ENCODE measurements around the gene LIPK. TPM values are rescaled to one million over a fixed set of nuclear protein-coding genes. Genes with fewer than 3 reads are reported as not detected.

Gene LIPK
- polyA plus RNA-seq, 1 donor (not counting 4 experiments of a cell fraction or from before 2014, with no cell fraction given), result 0.56 TPM

GRCh38 chr10:88787463-88787862 is 81.4 kb downstream of the LIPK start:
- Histone ChIP-seq H3K4me2 (ENCODE audit: control insufficient read depth, extremely low read depth, insufficient read depth, low read depth, low read length) (no peak overlapping the region), H4K20me1 (ENCODE audit: control insufficient read depth, extremely low read depth, insufficient read depth, low read length) (no peaks in the 10 kb centered on the region), H2AFZ (ENCODE audit: control insufficient read depth, low read length) (no peak overlapping the region), H3K9ac (ENCODE audit: control insufficient read depth, extremely low read depth, insufficient read depth, low read length) (no peak overlapping the region), H3K9me1 (ENCODE audit: control insufficient read depth, extremely low read depth, insufficient read depth, low read length) (no peaks in the 10 kb centered on the region), H3K4me1 (ENCODE audit: control insufficient read depth, extremely low read depth, insufficient read depth, low read length) (no peaks in the 10 kb centered on the region), H3K4me3 (ENCODE audit: control insufficient read depth in 2 of 3, extremely low read depth in 1 of 3, insufficient read depth in 2 of 3, low read depth in 1 of 3, low read length in 3 of 3) (no peak overlapping the region), H3K79me2 (ENCODE audit: control insufficient read depth, insufficient read depth, low read length) (no peaks in the 10 kb centered on the region), H3K36me3 (ENCODE audit: control insufficient read depth in 2 of 2, extremely low read depth in 1 of 2, insufficient read depth in 2 of 2, low read length in 2 of 2) (no peaks in the 10 kb centered on the region), H3K9me3 (ENCODE audit: control insufficient read depth, low read depth, low read length) (no peaks in the 10 kb centered on the region), H3K27me3 (ENCODE audit: control insufficient read depth, extremely low read depth, insufficient read depth, low read length) (no peaks in the 10 kb centered on the region), H3K27ac (ENCODE audit: control insufficient read depth, insufficient read depth, low read length) (no peak overlapping the region)
- no peak for FAIRE-seq
- DNase-seq (ENCODE audit: low read depth, low spot score), result no peak
- no peak for TF ChIP-seq EZH2 (IDR thresholded peaks at IDR 0.05; ENCODE audit: low read length)
- TF ChIP-seq, protein P1, sequence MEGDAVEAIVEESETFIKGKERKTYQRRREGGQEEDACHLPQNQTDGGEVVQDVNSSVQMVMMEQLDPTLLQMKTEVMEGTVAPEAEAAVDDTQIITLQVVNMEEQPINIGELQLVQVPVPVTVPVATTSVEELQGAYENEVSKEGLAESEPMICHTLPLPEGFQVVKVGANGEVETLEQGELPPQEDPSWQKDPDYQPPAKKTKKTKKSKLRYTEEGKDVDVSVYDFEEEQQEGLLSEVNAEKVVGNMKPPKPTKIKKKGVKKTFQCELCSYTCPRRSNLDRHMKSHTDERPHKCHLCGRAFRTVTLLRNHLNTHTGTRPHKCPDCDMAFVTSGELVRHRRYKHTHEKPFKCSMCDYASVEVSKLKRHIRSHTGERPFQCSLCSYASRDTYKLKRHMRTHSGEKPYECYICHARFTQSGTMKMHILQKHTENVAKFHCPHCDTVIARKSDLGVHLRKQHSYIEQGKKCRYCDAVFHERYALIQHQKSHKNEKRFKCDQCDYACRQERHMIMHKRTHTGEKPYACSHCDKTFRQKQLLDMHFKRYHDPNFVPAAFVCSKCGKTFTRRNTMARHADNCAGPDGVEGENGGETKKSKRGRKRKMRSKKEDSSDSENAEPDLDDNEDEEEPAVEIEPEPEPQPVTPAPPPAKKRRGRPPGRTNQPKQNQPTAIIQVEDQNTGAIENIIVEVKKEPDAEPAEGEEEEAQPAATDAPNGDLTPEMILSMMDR (optimal IDR thresholded peaks at IDR 0.05 in 1 of 3, IDR thresholded peaks at IDR 0.05 in 1 of 3, conservative IDR thresholded peaks at IDR 0.05 in 1 of 3; ENCODE audit: extremely low read depth in 1 of 3, insufficient read depth in 2 of 3, low read length in 3 of 3), result no peak
- dilution Hi-C loops (cut with MboI; ENCODE audit: extremely low pct_ligation_motif_present, low sequenced_read_pairs), result no loop called here

GRCh38 chr10:88788924-88789323 is 82.9 kb downstream of the LIPK start:
- H3K4me1 ChIP-seq (ENCODE audit: control insufficient read depth, extremely low read depth, insufficient read depth, low read length), result peaks cover 4% of the 10 kb centered on the region
- no peak overlapping the region for H3K9ac ChIP-seq (ENCODE audit: control insufficient read depth, extremely low read depth, insufficient read depth, low read length)
- H4K20me1 ChIP-seq (ENCODE audit: control insufficient read depth, extremely low read depth, insufficient read depth, low read length), result no peaks in the 10 kb centered on the region
- no peak for FAIRE-seq
- H3K27ac ChIP-seq (ENCODE audit: control insufficient read depth, insufficient read depth, low read length), result no peak overlapping the region
- no peaks in the 10 kb centered on the region for H3K36me3 ChIP-seq (ENCODE audit: control insufficient read depth in 2 of 2, extremely low read depth in 1 of 2, insufficient read depth in 2 of 2, low read length in 2 of 2)
- TF ChIP-seq EZH2 (IDR thresholded peaks at IDR 0.05; ENCODE audit: low read length), result no peak
- TF ChIP-seq, protein P1 (optimal IDR thresholded peaks at IDR 0.05 in 1 of 3, IDR thresholded peaks at IDR 0.05 in 1 of 3, conservative IDR thresholded peaks at IDR 0.05 in 1 of 3; ENCODE audit: extremely low read depth in 1 of 3, insufficient read depth in 2 of 3, low read length in 3 of 3), result no peak
- dilution Hi-C loops (cut with MboI; ENCODE audit: extremely low pct_ligation_motif_present, low sequenced_read_pairs), result no loop called here
- H3K9me1 ChIP-seq (ENCODE audit: control insufficient read depth, extremely low read depth, insufficient read depth, low read length), result no peaks in the 10 kb centered on the region
- H3K79me2 ChIP-seq (ENCODE audit: control insufficient read depth, insufficient read depth, low read length), result no peaks in the 10 kb centered on the region
- DNase-seq (ENCODE audit: low read depth, low spot score), result no peak
- H3K9me3 ChIP-seq (ENCODE audit: control insufficient read depth, low read depth, low read length), result no peaks in the 10 kb centered on the region
- no peaks in the 10 kb centered on the region for H3K27me3 ChIP-seq (ENCODE audit: control insufficient read depth, extremely low read depth, insufficient read depth, low read length)
- no peak overlapping the region for H3K4me3 ChIP-seq (ENCODE audit: control insufficient read depth in 2 of 3, extremely low read depth in 1 of 3, insufficient read depth in 2 of 3, low read depth in 1 of 3, low read length in 3 of 3)
- H3K4me2 ChIP-seq (ENCODE audit: control insufficient read depth, extremely low read depth, insufficient read depth, low read depth, low read length), result no peak overlapping the region
- H2AFZ ChIP-seq (ENCODE audit: control insufficient read depth, low read length), result no peak overlapping the region
